Measurements from ENCODE around the gene CSAD. TPM values are rescaled to one million over a fixed set of nuclear protein-coding genes. Genes with fewer than 3 reads are reported as not detected.

CSAD gene
- total and polyA plus RNA-seq, 2 of the 13 experiments (the other 11 are each of a cell fraction or from before 2014, with no cell fraction given): 7.2 to 23.5 TPM

- no peaks in the 10 kb centered on the region for H3K27me3 ChIP-seq (ENCODE audit: control insufficient read depth in 1 of 2, insufficient read depth in 2 of 2, low read length in 2 of 2)
- FAIRE-seq (no peak), DNase-seq (ENCODE audit: low spot score) (no peak), ATAC-seq (no peak)
- H4K20me1 ChIP-seq (ENCODE audit: insufficient read depth, low read length): peaks cover 3% of the 10 kb centered on the region; the same call in 1 of the 2 replicates
- no peak overlapping the region for H3K9ac ChIP-seq (ENCODE audit: insufficient read depth, low read depth, low read length)
- POLR2A ChIA-PET: interaction anchor here (1.2 to 2.6 kb wide), 2 partner anchors 11 to 126 kb away, joined by 4 to 10 read pairs; partner anchors contain the start of genes CSAD and ZNF740
- intact Hi-C loops (cut with micrococcal nuclease; ENCODE audit: unreplicated experiment) (loop anchor here (2.0 kb wide), 1 partner anchor 17 kb away; no protein-coding TSS in a partner anchor), in situ Hi-C loops (cut with HindIII; ENCODE audit: extremely low pct_ligation_motif_present, low pct_unique_long_range_greater_than_20kb) (loop anchor here (5.0 kb wide), 2 partner anchors 35 to 130 kb away; no protein-coding TSS in a partner anchor)
- H3K9me3 ChIP-seq (ENCODE audit: low read length): no peaks in the 10 kb centered on the region
- CTCF ChIA-PET (ENCODE audit: low intra/inter-chr PET ratio, low total read pairs): no interaction called here
- no peak overlapping the region for H3K4me3 ChIP-seq (replicated peaks in 1 of 3; ENCODE audit: insufficient read depth in 1 of 3, low read depth in 2 of 3, low read length in 3 of 3)
- H3K79me2 ChIP-seq (ENCODE audit: insufficient read depth, low read length): no peaks in the 10 kb centered on the region
- peaks cover 12 to 20% of the 10 kb centered on the region in 2 experiments for H3K36me3 ChIP-seq (replicated peaks in 1 of 2; ENCODE audit: control insufficient read depth in 1 of 2, insufficient read depth in 2 of 2, low read length in 2 of 2)
- no peak overlapping the region for H3K27ac ChIP-seq (ENCODE audit: extremely low read length, insufficient read depth, low read length)
- no peak overlapping the region for H3K4me2 ChIP-seq (ENCODE audit: low read depth, low read length)
- H2AFZ ChIP-seq (ENCODE audit: low read length): no peak overlapping the region
- H3K4me1 ChIP-seq (ENCODE audit: insufficient read depth, low read length): peaks cover 33% of the 10 kb centered on the region
- WGBS (ENCODE audit: low lambda C conversion rate): 95% methylated on average over 6 of the region's 14 CpGs
- BruUV-seq (replicated peaks): no TSS peak
- TF ChIP-seq ZNF556 (CRISPR knock-in tag; IDR thresholded peaks at IDR 0.05; ENCODE audit: borderline replicate concordance) (no peak), ZNF333 (CRISPR knock-in tag; IDR thresholded peaks at IDR 0.05; ENCODE audit: borderline replicate concordance) (no peak), POLR2A (IDR thresholded peaks at IDR 0.05; ENCODE audit: insufficient read depth in 1 of 2, low read depth in 2 of 2, low read length in 2 of 2) (0 out of 4 replicates have a peak, but pooled peaks of 1 of the 2 experiments have one; percentile 8), KAT8 (CRISPR knock-in tag; IDR thresholded peaks at IDR 0.05) (no peak), AGO2 (optimal IDR thresholded peaks at IDR 0.05; ENCODE audit: low read depth, low read length) (peak; percentile 16), ATRX (CRISPR knock-in tag; IDR thresholded peaks at IDR 0.05; ENCODE audit: borderline replicate concordance) (no peak), TAF1 (CRISPR knock-in tag; IDR thresholded peaks at IDR 0.05) (no peak), REL (CRISPR knock-in tag; conservative IDR thresholded peaks at IDR 0.05) (no peak), ARNT (IDR thresholded peaks at IDR 0.05) (no peak), ZNF275 (CRISPR knock-in tag; IDR thresholded peaks at IDR 0.05; ENCODE audit: borderline replicate concordance) (no peak), HNRNPUL1 (IDR thresholded peaks at IDR 0.05; ENCODE audit: low read depth, low read length) (no peak), HNF1A (IDR thresholded peaks at IDR 0.05; ENCODE audit: low read depth) (no peak), HNF1A (CRISPR knock-in tag; IDR thresholded peaks at IDR 0.05; ENCODE audit: borderline replicate concordance) (no peak), CCAR2 (optimal IDR thresholded peaks at IDR 0.05; ENCODE audit: low read depth, low read length) (no peak), ZMAT5 (CRISPR knock-in tag; IDR thresholded peaks at IDR 0.05; ENCODE audit: borderline replicate concordance, low read depth) (no peak), RBM22 (optimal IDR thresholded peaks at IDR 0.05; ENCODE audit: low read length) (peak; percentile 16), TEAD2 (CRISPR knock-in tag; IDR thresholded peaks at IDR 0.05) (no peak)
- TF ChIP-seq, protein P1, sequence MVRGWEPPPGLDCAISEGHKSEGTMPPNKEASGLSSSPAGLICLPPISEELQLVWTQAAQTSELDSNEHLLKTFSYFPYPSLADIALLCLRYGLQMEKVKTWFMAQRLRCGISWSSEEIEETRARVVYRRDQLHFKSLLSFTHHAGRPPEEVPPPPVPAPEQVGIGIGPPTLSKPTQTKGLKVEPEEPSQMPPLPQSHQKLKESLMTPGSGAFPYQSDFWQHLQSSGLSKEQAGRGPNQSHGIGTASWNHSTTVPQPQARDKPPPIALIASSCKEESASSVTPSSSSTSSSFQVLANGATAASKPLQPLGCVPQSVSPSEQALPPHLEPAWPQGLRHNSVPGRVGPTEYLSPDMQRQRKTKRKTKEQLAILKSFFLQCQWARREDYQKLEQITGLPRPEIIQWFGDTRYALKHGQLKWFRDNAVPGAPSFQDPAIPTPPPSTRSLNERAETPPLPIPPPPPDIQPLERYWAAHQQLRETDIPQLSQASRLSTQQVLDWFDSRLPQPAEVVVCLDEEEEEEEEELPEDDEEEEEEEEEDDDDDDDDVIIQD (CRISPR knock-in tag; IDR thresholded peaks at IDR 0.05; ENCODE audit: low read depth): no peak
Measured at GRCh38 chr12:53191885-53192530, 11.3 kb upstream of the CSAD start.

All from HepG2 (cell line).